Retinal pigment epithelial cell (primary cell): ENCODE results near the gene ZNF385D.
A peak's percentile ranks its signal among the peaks of the same experiment; 100 is the strongest.
"Not testable (repeated sequence)": the region's sequence is repeated elsewhere in the genome, so short reads cannot be mapped to it uniquely, and the experiment has no call there.

Source experiments
- DNase-seq: peaks from one replicate; pipeline ENCODE4 v3.0.0-alpha.2; 2010; ENCODE audit warnings: low read depth
- H3K4me3 ChIP-seq: 2 replicates; pipeline ENCODE4 v1.5.1; 2011; ENCODE audit warnings: mild to moderate bottlenecking, low read length, control low read depth, moderate library complexity
- TF ChIP-seq, protein P1 (sequence below): conservative IDR thresholded peaks from 2 replicates; pipeline ENCODE4 v1.5.1; 2011; ENCODE audit warnings: low read depth, low read length, control low read depth, inconsistent platforms

Gene ZNF385D

DNA sequence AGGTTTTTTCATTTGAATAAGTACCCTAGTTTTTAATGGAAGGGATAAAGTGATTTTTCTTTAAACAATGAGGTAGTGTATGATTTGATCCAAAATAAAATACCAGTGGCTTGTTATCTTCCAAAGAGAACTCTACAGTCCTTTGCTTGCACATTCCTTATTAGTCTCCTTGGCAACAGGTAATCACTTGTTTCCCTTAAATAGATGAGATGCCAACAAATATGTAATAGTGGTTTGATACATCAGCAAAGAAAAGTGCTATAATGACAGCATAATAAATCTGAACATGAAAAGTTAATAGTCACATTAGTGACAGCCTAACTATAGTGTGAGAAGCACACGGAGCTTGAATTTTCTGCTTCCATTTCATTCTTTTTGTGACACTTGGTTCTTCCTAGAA, 360.2 kb downstream of the ZNF385D start:
- TF ChIP-seq, protein P1, sequence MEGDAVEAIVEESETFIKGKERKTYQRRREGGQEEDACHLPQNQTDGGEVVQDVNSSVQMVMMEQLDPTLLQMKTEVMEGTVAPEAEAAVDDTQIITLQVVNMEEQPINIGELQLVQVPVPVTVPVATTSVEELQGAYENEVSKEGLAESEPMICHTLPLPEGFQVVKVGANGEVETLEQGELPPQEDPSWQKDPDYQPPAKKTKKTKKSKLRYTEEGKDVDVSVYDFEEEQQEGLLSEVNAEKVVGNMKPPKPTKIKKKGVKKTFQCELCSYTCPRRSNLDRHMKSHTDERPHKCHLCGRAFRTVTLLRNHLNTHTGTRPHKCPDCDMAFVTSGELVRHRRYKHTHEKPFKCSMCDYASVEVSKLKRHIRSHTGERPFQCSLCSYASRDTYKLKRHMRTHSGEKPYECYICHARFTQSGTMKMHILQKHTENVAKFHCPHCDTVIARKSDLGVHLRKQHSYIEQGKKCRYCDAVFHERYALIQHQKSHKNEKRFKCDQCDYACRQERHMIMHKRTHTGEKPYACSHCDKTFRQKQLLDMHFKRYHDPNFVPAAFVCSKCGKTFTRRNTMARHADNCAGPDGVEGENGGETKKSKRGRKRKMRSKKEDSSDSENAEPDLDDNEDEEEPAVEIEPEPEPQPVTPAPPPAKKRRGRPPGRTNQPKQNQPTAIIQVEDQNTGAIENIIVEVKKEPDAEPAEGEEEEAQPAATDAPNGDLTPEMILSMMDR = no peak
- no peak overlapping the region for H3K4me3 ChIP-seq
- peak; percentile 94 for DNase-seq

DNA sequence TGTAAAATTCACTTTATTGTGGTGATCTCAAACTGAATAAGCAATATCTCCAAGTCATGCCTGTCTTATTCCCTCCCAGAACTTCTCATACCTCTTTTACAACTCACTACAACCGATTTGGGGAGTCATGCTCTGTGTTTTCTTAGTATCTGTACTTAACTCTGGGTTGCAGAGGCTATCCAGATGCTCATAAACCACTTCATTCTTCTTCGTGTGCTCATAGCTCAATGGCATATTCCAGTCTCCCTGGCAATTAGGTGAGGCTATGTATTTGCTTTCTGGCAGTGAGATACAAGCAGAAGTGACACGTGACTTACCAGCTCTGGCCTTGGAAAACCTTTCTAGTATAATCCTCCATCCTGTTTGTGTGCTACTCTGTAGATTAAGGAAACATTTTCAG, 360.9 kb downstream of the ZNF385D start:
- H3K4me3 ChIP-seq = no peak overlapping the region
- TF ChIP-seq, protein P1 = no peak
- peak; percentile 87 for DNase-seq

DNA sequence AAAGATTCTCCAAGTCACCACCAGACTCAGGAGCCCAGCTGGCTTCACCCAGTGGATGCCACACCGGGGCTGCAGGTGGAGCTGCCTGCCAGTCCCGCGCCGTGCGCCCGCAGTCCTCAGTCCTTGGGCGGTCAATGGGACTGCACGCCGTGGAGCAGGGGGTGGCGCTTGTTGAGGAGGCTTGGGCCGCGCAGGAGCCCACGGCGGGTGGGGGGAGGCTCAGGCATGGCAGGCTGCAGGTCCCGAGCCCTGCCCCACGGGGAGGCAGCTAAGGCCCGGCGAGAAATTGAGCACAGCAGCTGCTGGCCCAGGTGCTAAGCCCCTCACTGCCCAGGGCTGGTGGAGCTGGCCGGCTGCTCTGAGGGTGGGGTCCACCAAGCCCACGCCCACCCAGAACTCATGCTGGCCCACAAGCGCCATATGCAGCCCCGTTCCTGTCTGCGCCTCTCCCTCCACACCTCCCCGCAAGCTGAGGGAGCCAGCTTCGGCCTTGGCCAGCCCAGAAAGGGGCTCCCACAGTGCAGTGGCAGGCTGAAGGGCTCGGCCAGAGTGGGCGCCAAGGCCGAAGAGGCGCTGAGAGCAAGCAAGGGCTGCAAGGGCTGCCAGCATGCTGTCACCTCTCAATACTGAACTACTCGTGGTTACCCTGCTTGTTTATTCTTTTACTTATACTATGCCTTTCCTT, 363.7 kb downstream of the ZNF385D start:
- not testable (repeated sequence) for DNase-seq

DNA sequence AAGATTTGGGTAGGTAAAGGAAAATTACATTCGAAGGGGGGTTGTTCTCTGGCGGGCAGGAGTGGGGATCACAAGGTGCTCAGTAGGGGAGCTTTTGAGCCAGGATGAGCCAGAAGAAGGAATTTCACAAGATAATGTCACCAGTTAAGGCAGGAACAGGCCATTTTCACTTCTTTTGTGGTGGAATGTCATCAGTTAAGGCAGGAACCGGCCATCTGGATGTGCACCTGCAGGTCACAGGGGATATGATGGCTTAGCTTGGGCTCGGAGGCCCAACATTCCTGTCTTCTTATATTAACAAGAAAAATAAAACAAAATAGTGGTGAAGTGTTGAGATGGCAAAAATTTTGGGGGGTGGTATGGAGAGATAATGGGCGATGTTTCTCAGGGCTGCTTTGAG, 373.0 kb downstream of the ZNF385D start:
- H3K4me3 ChIP-seq, DNase-seq: not testable (repeated sequence)

More for the DNA sequence above, 363.7 kb downstream of the ZNF385D start:
- not testable (repeated sequence) for H3K4me3 ChIP-seq

GRCh38 chr3:21377071-21377769, 373.8 kb downstream of the ZNF385D start:
- no peak overlapping the region for H3K4me3 ChIP-seq
- DNase-seq = no peak
- TF ChIP-seq, protein P1 = no peak

- DNase-seq = no peak
- H3K4me3 ChIP-seq = no peak overlapping the region
- TF ChIP-seq, protein P1 = no peak
Measured at GRCh38 chr3:21372316-21372715, 378.7 kb downstream of the ZNF385D start.
